ENCODE measurements around the gene DNAI2.

DNAI2 gene

DNA sequence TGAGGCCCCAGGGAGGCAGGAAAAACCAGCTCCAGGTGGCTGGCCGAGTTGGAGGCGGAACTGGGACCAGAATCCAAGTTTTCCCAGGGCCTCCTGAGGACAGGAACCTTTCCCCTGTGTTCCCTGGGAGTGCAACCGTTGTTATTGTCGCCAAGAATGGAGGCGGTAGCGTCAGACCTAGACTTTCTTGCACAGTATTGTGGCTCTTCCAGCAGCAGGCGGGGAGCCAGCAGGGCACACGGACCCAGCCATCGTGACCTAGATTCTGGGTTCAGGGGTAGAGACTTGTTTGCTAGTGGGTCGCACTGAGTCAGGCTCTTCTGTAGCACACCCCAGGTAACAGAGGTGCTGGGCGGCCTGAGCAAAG lies 51.3 kb downstream of the DNAI2 start:
- Histone ChIP-seq H3F3A (ENCODE audit: low read depth) (no peaks in the 10 kb centered on the region), H4K20me1 (ENCODE audit: insufficient read depth, low read length, poor library complexity, severe bottlenecking) (no peaks in the 10 kb centered on the region), H2AFZ (ENCODE audit: low read length) (no peak overlapping the region), H3K4me2 (ENCODE audit: low read depth, low read length, poor library complexity, severe bottlenecking) (no peak overlapping the region), H3K9me2 (replicated peaks; ENCODE audit: low read depth, low read length) (no peaks in the 10 kb centered on the region), H3K4me1 (ENCODE audit: insufficient read depth, low read length, poor library complexity, severe bottlenecking) (no peaks in the 10 kb centered on the region), H3K4me3 (ENCODE audit: low read length, poor library complexity, severe bottlenecking) (no peak overlapping the region), H3K79me2 (ENCODE audit: insufficient read depth, low read length) (no peaks in the 10 kb centered on the region), H3K9me3 (ENCODE audit: insufficient read depth, low read depth, low read length) (no peaks in the 10 kb centered on the region), H3K27me3 (ENCODE audit: insufficient read depth, low read length, poor library complexity, severe bottlenecking) (no peaks in the 10 kb centered on the region), H3K9ac (ENCODE audit: low read depth, low read length, poor library complexity, severe bottlenecking) (no peak overlapping the region), H3K36me3 (ENCODE audit: insufficient read depth, low read length) (no peaks in the 10 kb centered on the region)
- TF ChIP-seq EZH2phosphoT487 (IDR thresholded peaks at IDR 0.05; ENCODE audit: borderline replicate concordance) (no peak), CTCF (conservative IDR thresholded peaks at IDR 0.05; ENCODE audit: low read length) (no peak)

- Histone ChIP-seq H3K36me3 (ENCODE audit: insufficient read depth, low read length) (no peaks in the 10 kb centered on the region), H3K4me1 (ENCODE audit: insufficient read depth, low read length, poor library complexity, severe bottlenecking) (no peaks in the 10 kb centered on the region)
Measured at GRCh38 chr17:74325743-74326379, 51.8 kb downstream of the DNAI2 start, which contains the start of gene KIF19. TSS of gene KIF19 (plus strand) at chr17:74326226. CDS start at chr17:74326350, 124 bp downstream.

GRCh38 chr17:74326506-74326905 lies 52.5 kb downstream of the DNAI2 start:
- H3K4me2 ChIP-seq (ENCODE audit: low read depth, low read length, poor library complexity, severe bottlenecking), result no peak overlapping the region
- H3F3A ChIP-seq (ENCODE audit: low read depth), result no peaks in the 10 kb centered on the region
- H4K20me1 ChIP-seq (ENCODE audit: insufficient read depth, low read length, poor library complexity, severe bottlenecking), result no peaks in the 10 kb centered on the region
- H3K9me3 ChIP-seq (ENCODE audit: insufficient read depth, low read depth, low read length), result no peaks in the 10 kb centered on the region
- H3K79me2 ChIP-seq (ENCODE audit: insufficient read depth, low read length), result no peaks in the 10 kb centered on the region
- H3K9me2 ChIP-seq (replicated peaks; ENCODE audit: low read depth, low read length), result no peaks in the 10 kb centered on the region
- H2AFZ ChIP-seq (ENCODE audit: low read length), result no peak overlapping the region
- TF ChIP-seq CTCF (conservative IDR thresholded peaks at IDR 0.05; ENCODE audit: low read length) (no peak), EZH2phosphoT487 (IDR thresholded peaks at IDR 0.05; ENCODE audit: borderline replicate concordance) (no peak)
- no peaks in the 10 kb centered on the region for H3K27me3 ChIP-seq (ENCODE audit: insufficient read depth, low read length, poor library complexity, severe bottlenecking)
- H3K4me3 ChIP-seq (ENCODE audit: low read length, poor library complexity, severe bottlenecking), result no peak overlapping the region
- no peaks in the 10 kb centered on the region for H3K36me3 ChIP-seq (ENCODE audit: insufficient read depth, low read length)
- no peak overlapping the region for H3K9ac ChIP-seq (ENCODE audit: low read depth, low read length, poor library complexity, severe bottlenecking)
- no peaks in the 10 kb centered on the region for H3K4me1 ChIP-seq (ENCODE audit: insufficient read depth, low read length, poor library complexity, severe bottlenecking)

More at GRCh38 chr17:74325743-74326379, 51.8 kb downstream of the DNAI2 start, which contains the start of gene KIF19:
- Histone ChIP-seq H3K4me2 (ENCODE audit: low read depth, low read length, poor library complexity, severe bottlenecking) (no peak within 1 kb of the TSS), H4K20me1 (ENCODE audit: insufficient read depth, low read length, poor library complexity, severe bottlenecking) (no peaks in the 10 kb centered on the region), H3K27me3 (ENCODE audit: insufficient read depth, low read length, poor library complexity, severe bottlenecking) (no peaks in the 10 kb centered on the region), H3K9me2 (replicated peaks; ENCODE audit: low read depth, low read length) (no peaks in the 10 kb centered on the region), H3F3A (ENCODE audit: low read depth) (no peaks in the 10 kb centered on the region), H3K4me3 (ENCODE audit: low read length, poor library complexity, severe bottlenecking) (no peak within 1 kb of the TSS), H3K9me3 (ENCODE audit: insufficient read depth, low read depth, low read length) (no peaks in the 10 kb centered on the region), H3K9ac (ENCODE audit: low read depth, low read length, poor library complexity, severe bottlenecking) (no peak within 1 kb of the TSS), H3K79me2 (ENCODE audit: insufficient read depth, low read length) (no peaks in the 10 kb centered on the region), H2AFZ (ENCODE audit: low read length) (no peak within 1 kb of the TSS)
- TF ChIP-seq CTCF (conservative IDR thresholded peaks at IDR 0.05; ENCODE audit: low read length) (no peak), EZH2phosphoT487 (IDR thresholded peaks at IDR 0.05; ENCODE audit: borderline replicate concordance) (no peak)

Data from Loucy (cell line).